HG03103 (cell line): ENCODE data around the gene PRICKLE2.

Experiments
- ATAC-seq: cut with Tn5 transposase; IDR thresholded peaks from one replicate; pipeline ENCODE4 v1.9.1; 2021; ENCODE audit warnings: low read depth; ENCODE audit not compliant: unreplicated experiment

The PRICKLE2 gene

GRCh38 chr3:64221571-64222257 is 3.6 kb downstream of the PRICKLE2 start:
- no peak for ATAC-seq

- no peak for ATAC-seq
Observed at GRCh38 chr3:64220161-64220914, 4.9 kb downstream of the PRICKLE2 start.

DNA sequence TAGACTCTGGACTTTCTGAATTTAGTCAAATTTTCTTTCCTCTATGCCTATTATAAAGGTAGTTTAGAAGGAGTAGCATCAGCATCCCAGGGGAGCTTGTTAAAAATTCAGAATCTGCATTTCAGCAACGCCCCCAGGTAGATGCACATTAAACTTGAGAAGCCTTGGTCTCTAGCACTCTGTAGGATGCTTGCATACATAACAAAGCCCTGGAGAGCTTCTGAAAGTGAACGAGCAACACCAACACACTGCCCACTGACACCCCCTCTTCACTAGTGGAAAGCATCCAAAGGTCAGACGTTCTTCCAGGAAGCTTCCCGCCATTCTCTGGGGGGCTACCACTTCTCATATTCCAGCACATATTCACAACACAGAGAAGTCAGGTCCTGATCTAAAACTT is 6.5 kb downstream of the PRICKLE2 start:
- no peak for ATAC-seq

DNA sequence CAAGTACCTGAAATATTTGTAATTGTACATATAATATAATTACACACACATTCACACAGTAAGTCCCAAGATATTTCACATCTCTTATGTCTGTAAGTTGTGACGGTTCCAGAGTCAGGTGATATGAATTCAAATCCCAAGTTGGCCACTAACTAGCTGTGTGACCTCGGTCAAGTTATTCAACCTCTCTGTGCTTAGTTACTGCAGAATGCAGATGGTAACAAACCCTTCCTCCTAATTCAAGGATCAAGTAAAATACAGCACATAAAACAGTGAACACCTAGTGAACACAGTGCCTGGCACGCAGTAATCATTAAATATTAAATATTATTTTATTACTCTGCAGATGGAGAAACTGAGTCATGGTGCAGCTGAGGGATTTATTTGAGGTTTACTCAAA is 6.9 kb downstream of the PRICKLE2 start:
- ATAC-seq: no peak

DNA sequence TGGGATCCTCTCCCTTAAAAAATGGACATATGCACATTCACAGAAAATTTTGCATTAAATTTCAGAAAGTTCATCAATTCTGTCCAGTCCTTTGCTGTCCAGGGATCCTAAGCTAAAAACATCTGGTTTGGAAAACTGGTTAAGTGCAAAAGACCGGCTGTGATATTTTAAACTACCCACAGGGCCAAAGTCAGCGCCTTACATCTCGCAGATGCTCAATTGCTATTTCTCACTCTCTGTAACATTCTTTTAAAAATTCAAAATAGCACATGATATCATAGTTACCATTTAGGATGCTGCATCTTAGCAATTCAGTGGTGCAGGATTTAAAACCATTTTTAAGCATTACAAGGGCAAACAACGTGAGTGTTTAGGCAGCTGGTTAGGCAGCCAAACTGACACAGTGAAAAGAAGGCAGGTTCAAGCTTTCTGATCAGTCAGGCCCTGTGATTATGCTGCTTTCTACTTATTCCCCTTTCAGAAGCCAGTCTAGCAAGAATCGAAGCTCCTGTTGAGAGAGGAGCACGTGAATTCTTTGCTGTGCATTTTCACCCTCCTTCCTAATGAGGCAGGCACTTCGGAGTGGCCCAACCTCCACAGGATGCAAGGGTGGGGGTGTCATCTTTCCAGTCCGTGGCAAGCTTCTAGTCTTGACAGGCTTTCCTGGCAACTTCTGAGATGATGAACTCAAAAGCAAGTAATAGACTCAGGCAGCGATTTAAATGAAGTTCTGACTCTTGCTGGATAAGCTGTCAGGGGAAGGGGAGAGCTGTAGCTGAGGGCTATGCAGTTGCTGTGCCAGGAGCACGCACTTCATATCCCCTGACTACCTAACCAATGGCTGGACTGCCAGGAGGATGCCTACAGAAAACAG is 8.8 kb downstream of the PRICKLE2 start:
- no peak for ATAC-seq

GRCh38 chr3:64215559-64215958 is 9.7 kb downstream of the PRICKLE2 start:
- no peak for ATAC-seq

GRCh38 chr3:64215103-64215502 is 10.2 kb downstream of the PRICKLE2 start:
- no peak for ATAC-seq

- no peak for ATAC-seq
Observed at GRCh38 chr3:64214381-64215018, 10.8 kb downstream of the PRICKLE2 start.

DNA sequence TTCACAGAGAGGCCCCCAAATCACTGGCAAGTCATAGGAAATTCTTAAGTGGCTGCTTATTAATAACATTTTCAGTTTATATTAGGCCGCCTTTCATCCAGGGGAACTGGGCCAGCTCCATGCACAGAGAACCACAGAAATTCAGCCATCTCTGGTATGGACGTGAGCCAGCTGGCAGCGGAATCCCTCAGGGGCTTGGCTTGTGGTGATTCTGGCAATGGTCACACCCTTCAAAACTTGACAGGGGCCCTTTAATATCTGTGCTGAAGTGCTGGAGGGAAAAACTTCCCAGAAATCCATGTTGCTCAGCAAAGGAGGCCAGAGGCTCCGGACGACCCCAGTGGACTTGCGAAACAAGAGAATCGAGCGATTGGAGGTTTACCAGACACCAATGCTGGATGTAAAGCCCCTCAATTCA is 11.3 kb downstream of the PRICKLE2 start:
- ATAC-seq: no peak

DNA sequence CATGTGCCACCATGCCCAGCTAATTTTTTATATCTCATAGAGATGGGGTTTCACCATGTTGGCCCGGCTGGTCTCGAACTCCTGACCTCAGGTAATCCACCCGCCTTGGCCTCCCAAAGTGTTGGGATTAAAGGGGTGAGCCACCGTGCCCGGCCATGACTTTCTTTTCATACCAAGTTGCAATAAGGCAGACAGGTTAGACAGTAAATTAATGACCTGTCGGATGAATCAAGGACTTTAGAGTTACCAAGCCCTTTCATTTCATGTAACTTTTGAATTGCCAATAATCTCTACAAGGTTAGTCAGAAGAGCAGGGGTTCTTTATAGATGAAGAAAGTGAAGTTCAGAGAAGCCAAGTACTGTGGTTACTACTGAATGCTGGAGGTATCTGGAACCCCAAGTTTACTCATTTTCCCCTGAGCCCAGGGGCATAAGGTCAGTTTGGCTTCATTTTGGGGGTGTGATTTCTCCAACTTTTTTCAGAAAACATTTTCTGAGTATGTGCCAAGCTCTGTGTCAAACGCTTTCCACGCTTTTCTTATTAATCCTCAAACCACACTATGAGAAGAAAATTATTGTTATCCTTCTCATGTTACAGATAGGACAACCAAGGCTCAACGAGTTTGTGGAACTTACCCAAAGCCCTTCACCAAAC is 11.9 kb downstream of the PRICKLE2 start:
- no peak for ATAC-seq

DNA sequence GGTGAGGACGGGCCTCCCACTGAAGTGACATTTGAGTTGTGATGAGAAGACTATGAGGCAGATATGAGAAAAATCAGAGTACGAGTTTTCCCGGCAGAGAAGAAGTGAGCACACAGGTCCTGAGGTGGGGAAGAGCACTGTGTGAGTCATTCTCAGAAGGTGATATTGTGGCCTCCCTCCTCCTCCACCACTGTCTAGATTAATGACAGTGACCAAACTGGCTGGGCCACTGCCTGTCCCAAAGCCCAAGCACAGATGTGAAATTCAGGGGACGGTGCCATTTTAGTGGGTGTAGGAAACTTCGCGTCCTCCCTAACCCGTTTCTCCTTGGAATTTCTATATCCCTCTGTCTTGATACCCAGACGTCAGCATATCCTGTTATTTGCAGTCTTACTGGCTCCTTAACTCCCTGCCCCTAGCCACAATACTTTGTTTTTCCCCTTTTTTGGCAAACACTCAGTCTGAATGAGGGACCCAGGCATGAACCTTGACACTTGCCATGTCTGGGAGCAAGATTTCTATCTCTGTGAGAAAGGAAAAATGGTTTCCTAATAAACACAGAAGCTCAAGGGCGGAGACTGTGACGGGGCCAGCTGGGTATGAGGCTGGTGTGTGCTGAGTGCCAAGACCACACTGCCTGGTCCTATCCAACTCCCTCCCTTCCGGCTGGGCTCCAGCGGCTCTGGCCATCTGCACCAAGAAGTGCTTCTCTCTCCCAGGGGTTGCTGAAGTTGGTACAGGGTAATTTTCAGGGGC is 15.2 kb downstream of the PRICKLE2 start:
- ATAC-seq: no peak

- ATAC-seq: no peak
Observed at GRCh38 chr3:64207289-64208080, 17.8 kb downstream of the PRICKLE2 start.

DNA sequence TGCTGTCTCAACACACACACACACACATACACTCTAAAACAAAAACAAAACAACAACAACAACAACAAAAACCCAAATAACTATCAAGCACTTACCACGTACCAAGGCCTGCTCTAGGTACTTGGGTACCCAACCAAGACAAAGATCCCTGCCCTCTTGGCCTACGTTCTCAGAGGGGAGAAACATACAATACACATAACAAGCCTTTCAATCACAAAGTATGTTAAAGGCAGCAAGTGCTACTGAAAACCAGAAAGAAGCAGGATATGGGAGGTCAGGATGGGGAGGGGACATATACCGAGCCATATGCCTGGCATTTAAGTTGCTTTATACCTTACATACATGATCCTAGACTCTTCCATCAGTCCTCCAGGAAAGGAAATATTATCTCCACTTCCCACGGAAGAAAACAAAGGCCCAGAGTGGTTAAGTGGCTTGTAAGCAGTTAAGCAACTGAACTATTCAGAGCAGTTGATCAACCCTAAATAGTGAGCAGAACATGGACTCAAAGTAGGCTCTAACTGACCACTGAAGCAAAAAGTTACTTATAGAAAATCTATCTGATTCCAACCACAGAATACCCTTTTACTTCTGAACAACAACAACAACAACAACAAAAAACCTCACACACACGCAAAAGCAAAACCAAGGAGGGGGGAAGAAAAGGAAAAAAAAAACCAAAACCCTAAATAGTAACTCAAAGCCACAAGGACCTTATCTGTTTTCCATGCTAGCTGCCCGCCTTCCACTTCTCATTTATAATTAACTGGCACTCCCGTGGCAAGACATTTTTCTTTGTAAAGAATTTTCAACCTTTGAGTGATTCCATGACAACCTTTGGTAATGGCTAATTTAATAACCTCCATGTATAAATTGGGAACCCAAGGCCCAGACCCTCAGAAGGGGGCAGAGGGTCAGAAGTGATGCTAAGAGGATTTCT is 21.0 kb downstream of the PRICKLE2 start:
- ATAC-seq: no peak

- ATAC-seq: no peak
Observed at GRCh38 chr3:64203216-64203615, 22.1 kb downstream of the PRICKLE2 start.

GRCh38 chr3:64199932-64200331 is 25.3 kb downstream of the PRICKLE2 start:
- ATAC-seq: no peak

DNA sequence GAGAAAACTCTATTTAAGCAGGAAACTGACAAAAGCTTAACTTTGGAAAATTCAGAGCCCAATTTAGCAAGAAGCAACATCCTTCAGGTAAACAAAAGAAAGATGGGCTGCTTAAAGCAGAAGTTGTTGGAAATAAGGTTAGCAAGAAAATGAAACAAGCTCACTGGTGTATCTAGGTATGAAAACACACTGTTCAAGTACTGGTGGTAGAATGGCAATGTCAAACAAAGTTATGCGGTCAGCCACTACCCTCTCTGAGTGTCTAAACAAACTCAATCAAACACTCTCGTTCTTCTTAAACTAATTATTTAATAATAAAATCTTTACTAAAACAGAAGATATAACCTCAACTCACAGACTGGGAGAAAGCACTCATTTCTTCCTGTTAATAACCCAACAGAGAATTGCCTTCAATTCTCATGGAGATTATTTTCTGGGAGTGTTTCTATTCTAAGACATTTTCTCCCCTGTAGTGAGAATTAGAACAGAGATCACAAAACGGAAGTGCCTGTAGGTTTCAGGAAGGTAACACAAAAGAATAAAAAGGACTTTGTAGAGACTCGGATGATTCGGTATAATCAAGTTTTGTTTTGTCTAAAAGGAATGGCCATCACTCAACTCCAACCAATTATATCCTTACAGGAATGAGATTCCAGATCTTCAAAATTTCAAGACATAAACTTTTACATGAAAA is 28.9 kb downstream of the PRICKLE2 start:
- ATAC-seq: no peak

- no peak for ATAC-seq
Observed at GRCh38 chr3:64195789-64196188, 29.5 kb downstream of the PRICKLE2 start.
